ENCODE measurements around the gene CD93. TPM values are rescaled to one million over a fixed set of nuclear protein-coding genes. Genes with fewer than 3 reads are reported as not detected.

The CD93 gene
- total RNA-seq, 2 donors from 2014 or later: 14.2 to 19.2 TPM

DNA sequence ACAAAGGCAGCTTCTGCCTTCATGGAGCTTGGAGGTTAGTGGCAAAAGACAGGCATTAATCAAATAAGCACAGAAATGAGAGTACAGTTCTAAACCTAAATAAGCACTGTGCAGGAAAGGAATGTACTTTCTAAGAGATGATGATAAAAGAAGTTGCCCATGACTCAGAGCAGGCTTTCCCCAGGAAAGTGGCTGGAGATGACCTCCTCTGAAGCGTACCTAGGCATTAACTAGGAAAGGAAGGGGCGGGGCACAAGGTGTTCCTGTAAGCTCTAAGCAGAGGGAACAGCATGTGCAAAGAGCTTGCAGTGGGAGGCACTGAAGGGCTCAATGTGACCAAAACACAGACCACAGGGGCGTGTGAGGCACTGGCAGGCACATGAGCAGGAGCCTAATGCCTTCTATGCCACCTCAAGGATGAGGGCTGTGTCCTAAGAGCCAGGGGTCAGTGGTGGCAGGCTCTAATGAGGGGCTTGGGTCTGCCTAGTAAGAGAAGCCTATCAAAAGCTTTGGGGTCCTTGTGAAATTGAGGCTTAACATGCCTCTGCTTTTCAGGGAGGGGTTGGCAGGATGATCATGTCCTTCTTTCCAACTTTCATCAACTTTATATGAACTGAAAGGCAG lies 46.1 kb downstream of the CD93 start:
- intact Hi-C loops (cut with DNase I): no loop called here
- Histone ChIP-seq H3K27me3 (peaks cover 0 to 1% of the 10 kb centered on the region in 2 donors), H3K4me1 (no peaks in the 10 kb centered on the region), H3K36me3 (replicated peaks in 1 of 2; ENCODE audit: insufficient read depth in 1 of 2, low read depth in 2 of 2) (no peaks in the 10 kb centered on the region), H3K27ac (no peak overlapping the region), H3K9me3 (no peaks in the 10 kb centered on the region), H3K4me3 (no peak overlapping the region)
- TF ChIP-seq, protein P1, sequence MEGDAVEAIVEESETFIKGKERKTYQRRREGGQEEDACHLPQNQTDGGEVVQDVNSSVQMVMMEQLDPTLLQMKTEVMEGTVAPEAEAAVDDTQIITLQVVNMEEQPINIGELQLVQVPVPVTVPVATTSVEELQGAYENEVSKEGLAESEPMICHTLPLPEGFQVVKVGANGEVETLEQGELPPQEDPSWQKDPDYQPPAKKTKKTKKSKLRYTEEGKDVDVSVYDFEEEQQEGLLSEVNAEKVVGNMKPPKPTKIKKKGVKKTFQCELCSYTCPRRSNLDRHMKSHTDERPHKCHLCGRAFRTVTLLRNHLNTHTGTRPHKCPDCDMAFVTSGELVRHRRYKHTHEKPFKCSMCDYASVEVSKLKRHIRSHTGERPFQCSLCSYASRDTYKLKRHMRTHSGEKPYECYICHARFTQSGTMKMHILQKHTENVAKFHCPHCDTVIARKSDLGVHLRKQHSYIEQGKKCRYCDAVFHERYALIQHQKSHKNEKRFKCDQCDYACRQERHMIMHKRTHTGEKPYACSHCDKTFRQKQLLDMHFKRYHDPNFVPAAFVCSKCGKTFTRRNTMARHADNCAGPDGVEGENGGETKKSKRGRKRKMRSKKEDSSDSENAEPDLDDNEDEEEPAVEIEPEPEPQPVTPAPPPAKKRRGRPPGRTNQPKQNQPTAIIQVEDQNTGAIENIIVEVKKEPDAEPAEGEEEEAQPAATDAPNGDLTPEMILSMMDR (IDR thresholded peaks at IDR 0.05): no peak
- TF ChIP-seq POLR2A (IDR thresholded peaks at IDR 0.05): no peak
- ATAC-seq (no peak), DNase-seq (no peak)
- WGBS, 2 donors: 43 to 56% methylated on average over 3 of the region's 3 CpGs

DNA sequence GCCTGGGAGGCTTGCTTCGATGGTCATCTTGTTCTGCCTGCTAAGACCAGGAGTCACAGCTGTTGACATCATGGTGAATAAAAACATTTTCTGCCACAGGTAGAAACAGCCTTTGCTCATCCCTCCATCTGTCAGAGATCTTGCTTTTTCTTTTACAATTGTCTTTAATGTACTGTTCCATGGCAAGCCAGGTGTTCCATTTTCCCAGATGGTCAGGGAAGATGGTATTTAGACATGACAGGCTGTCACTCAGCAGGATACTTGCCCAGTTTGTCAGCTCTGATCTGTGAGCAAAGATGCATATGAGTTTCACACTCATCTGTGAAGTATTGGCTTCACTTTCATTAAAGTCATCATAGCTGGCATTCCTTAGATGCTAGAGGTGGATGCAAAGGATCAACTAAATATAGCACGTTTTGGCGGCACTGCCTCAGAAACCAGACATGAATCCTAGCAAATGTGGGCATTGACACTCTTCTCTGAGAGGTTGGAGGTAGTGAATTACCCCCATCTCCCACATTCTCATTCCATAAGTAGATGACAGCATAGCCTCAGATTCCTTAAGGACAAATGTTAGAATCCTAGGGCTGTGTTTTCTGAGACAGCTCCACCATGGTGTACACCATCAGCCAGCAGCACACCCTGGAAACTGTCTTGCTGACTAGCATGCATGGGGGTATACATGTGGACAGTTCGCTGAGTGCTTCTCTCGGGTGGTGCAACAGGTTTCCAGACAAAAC lies 46.8 kb downstream of the CD93 start:
- ATAC-seq (no peak), DNase-seq (no peak)
- no peaks in the 10 kb centered on the region for H3K36me3 ChIP-seq (replicated peaks in 1 of 2; ENCODE audit: insufficient read depth in 1 of 2, low read depth in 2 of 2)
- intact Hi-C loops (cut with DNase I): no loop called here
- H3K27me3 ChIP-seq: peaks cover 0 to 5% of the 10 kb centered on the region in 2 donors
- no peak overlapping the region for H3K27ac ChIP-seq
- no peaks in the 10 kb centered on the region for H3K4me1 ChIP-seq
- no peak overlapping the region for H3K4me3 ChIP-seq
- WGBS, 2 donors: 55 to 56% methylated on average over 5 of the region's 5 CpGs
- no peak for TF ChIP-seq POLR2A (IDR thresholded peaks at IDR 0.05)
- TF ChIP-seq, protein P1 (IDR thresholded peaks at IDR 0.05): no peak
- H3K9me3 ChIP-seq: no peaks in the 10 kb centered on the region

DNA sequence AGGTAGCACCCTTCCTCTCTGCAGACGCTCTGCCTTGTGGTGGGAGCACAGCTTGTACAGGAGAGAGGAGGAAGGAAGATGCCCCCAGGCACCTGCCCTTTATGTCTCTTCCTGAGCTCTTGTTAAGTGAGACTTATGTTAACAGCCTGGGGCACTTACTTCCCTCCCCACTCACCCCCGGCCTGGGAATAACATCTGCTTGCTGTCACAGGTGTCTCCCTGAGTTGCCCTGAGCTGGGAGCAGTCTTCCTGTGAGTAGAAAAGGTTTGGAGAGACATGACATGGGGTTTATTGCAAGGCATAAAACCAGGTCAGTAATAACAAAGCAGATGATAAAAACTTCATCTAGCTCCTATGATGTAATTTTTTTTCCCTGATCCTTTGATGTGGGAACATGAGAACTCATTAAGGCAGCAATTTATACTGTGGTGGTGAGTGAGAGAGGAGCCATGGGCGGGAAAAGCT lies 49.1 kb downstream of the CD93 start:
- H3K27ac ChIP-seq: no peak overlapping the region
- ATAC-seq: no peak
- no peak for DNase-seq
- peaks cover 0 to 5% of the 10 kb centered on the region in 2 donors for H3K27me3 ChIP-seq
- no peaks in the 10 kb centered on the region for H3K36me3 ChIP-seq (replicated peaks in 1 of 2; ENCODE audit: insufficient read depth in 1 of 2, low read depth in 2 of 2)
- H3K9me3 ChIP-seq: no peaks in the 10 kb centered on the region
- WGBS, 2 donors: 16 to 22% methylated on average over 3 of the region's 3 CpGs
- TF ChIP-seq, protein P1 (IDR thresholded peaks at IDR 0.05): no peak
- TF ChIP-seq POLR2A (IDR thresholded peaks at IDR 0.05): no peak
- intact Hi-C loops (cut with DNase I): no loop called here
- H3K4me3 ChIP-seq: no peak overlapping the region
- H3K4me1 ChIP-seq: no peaks in the 10 kb centered on the region

DNA sequence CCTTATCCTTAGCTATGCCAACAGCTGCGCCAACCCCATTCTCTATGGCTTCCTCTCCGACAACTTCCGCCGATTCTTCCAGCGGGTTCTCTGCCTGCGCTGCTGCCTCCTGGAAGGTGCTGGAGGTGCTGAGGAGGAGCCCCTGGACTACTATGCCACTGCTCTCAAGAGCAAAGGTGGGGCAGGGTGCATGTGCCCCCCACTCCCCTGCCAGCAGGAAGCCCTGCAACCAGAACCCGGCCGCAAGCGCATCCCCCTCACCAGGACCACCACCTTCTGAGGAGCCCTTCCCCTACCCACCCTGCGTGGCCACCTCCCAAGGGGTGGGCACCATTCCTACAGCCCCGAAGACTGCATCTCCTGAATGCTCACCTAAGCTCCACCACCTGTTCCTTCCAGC lies 49.8 kb downstream of the CD93 start:
- Histone ChIP-seq H3K4me1 (no peaks in the 10 kb centered on the region), H3K27me3 (peaks cover 0 to 5% of the 10 kb centered on the region in 2 donors), H3K36me3 (replicated peaks in 1 of 2; ENCODE audit: insufficient read depth in 1 of 2, low read depth in 2 of 2) (no peaks in the 10 kb centered on the region), H3K9me3 (no peaks in the 10 kb centered on the region), H3K27ac (no peak overlapping the region), H3K4me3 (no peak overlapping the region)
- intact Hi-C loops (cut with DNase I): no loop called here
- DNase-seq (no peak), ATAC-seq (no peak)
- TF ChIP-seq POLR2A (IDR thresholded peaks at IDR 0.05): no peak
- 83 to 87% methylated on average over 11 of the region's 11 CpGs for WGBS, 2 donors

DNA sequence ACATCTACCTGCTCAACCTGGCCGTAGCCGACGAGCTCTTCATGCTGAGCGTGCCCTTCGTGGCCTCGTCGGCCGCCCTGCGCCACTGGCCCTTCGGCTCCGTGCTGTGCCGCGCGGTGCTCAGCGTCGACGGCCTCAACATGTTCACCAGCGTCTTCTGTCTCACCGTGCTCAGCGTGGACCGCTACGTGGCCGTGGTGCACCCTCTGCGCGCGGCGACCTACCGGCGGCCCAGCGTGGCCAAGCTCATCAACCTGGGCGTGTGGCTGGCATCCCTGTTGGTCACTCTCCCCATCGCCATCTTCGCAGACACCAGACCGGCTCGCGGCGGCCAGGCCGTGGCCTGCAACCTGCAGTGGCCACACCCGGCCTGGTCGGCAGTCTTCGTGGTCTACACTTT lies 50.4 kb downstream of the CD93 start:
- no peaks in the 10 kb centered on the region for H3K9me3 ChIP-seq
- no peak overlapping the region for H3K27ac ChIP-seq
- DNase-seq (no peak), ATAC-seq (no peak)
- 84 to 91% methylated on average over 32 to 37 of the region's 41 CpGs for WGBS, 2 donors
- no peaks in the 10 kb centered on the region for H3K36me3 ChIP-seq (replicated peaks in 1 of 2; ENCODE audit: insufficient read depth in 1 of 2, low read depth in 2 of 2)
- TF ChIP-seq, protein P1 (IDR thresholded peaks at IDR 0.05): no peak
- no peak for TF ChIP-seq POLR2A (IDR thresholded peaks at IDR 0.05)
- H3K4me3 ChIP-seq: no peak overlapping the region
- intact Hi-C loops (cut with DNase I): no loop called here
- H3K4me1 ChIP-seq: no peaks in the 10 kb centered on the region
- H3K27me3 ChIP-seq: peaks cover 0 to 5% of the 10 kb centered on the region in 2 donors
